NCI-H1048 (cell line): Measurements from ENCODE around the gene UHRF1.
"Not testable (repeated sequence)": the region's sequence is repeated elsewhere in the genome, so short reads cannot be mapped to it uniquely, and the experiment has no call there.

Experiments
- DNase-seq: peaks from one replicate; lab custom pipeline; 2025; lab: John Stamatoyannopoulos, UW

UHRF1 gene

GRCh38 chr19:4900879-4901278 is 8.4 kb upstream of the UHRF1 start:
- DNase-seq, result not testable (repeated sequence)

GRCh38 chr19:4902796-4903195 is 6.5 kb upstream of the UHRF1 start, which contains the start of gene ARRDC5:
TSS of gene ARRDC5 (minus strand) at chr19:4902896. CDS start at chr19:4902825, 71 bp downstream.
- no peak for DNase-seq

GRCh38 chr19:4904481-4904880 is 4.8 kb upstream of the UHRF1 start:
- DNase-seq, result no peak

- no peak for DNase-seq
Observed at GRCh38 chr19:4906963-4907362, 2.3 kb upstream of the UHRF1 start.

DNA sequence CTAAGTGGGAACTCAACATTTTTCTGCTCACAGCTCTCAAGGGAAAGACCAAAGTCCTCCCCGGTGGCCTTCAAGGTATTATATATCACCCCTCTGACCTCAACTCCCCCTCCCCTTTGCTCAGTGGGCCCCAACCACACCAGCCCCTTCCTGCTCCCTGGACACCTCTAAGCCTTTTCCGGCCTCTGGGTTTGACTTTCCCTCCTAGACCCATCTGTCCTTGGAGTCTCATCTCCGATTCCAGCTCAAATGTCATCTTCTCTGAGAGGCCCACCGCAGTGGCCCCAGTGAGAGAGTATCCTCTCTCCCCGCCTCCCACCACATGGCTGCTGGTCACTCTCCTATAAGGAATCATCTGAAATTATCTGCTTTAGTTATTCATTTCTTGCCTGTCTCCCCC is 941 bp upstream of the UHRF1 start:
- no peak for DNase-seq

DNA sequence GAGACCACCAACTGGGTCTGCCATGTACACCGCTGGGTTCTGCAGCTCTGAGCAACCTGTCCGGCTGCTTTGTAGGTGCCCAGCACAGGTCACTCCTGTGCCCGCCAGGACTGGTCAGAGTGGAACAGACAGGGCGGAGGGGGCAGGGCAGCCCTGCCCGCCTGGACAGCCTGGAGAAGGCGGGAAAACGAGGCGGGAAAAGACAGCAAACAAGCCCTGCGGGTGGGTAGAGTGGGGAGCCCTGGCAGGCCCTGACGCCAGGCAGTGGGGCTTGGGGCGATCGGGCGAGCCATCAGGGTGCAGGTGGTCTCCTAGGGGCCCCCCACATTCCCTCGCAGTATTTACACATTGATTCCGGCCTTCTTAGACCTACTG is 533 bp upstream of the UHRF1 start:
- no peak for DNase-seq

GRCh38 chr19:4909897-4910593 is 744 bp downstream of the UHRF1 start:
- peak; percentile 88 for DNase-seq

- no peak for DNase-seq
Observed at GRCh38 chr19:4910594-4911281, 1.4 kb downstream of the UHRF1 start.

- DNase-seq, result no peak
Observed at GRCh38 chr19:4911314-4911713, 2.0 kb downstream of the UHRF1 start.

DNA sequence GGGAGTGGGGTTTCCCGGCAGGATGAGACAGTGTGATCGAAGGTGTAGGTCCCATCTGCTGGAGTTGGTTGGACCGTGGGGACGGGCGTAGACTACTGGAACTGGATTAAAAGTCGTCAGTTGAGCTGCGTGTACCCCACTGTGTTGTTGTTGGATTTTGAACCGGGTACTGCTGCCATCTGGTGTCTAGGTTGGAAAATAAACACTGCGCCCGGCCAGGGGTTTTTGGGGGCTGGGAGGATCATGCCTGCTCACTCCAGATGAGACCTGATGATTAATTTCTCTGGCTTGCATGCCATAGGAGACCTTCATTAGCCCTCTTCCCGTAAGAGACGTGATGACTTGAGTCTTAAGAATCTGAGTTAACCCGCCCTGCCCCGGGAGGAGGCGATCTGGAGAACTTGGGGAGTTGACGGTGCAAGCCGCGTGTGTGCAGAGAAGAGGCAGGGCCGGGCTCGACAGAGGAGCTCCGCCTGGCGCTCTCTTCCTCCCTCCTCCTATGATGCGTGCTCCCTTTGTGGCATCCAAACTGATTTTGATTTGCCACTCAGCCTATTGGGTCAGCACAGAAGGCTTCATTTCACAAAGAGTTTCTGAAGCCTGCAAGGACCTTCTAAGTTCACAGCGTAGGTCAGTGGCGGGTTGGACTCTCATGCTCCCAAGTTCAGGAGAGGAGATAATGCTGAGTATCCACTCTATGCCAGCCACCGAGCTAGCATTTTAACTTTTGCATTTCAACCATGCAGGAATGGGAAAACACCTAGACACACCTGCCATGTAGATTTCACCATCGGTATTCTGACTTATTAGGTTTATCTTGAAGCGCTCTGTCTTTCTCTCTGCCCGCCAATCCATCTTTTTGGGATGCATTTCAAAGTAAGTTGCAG is 2.7 kb downstream of the UHRF1 start:
- no peak for DNase-seq

DNA sequence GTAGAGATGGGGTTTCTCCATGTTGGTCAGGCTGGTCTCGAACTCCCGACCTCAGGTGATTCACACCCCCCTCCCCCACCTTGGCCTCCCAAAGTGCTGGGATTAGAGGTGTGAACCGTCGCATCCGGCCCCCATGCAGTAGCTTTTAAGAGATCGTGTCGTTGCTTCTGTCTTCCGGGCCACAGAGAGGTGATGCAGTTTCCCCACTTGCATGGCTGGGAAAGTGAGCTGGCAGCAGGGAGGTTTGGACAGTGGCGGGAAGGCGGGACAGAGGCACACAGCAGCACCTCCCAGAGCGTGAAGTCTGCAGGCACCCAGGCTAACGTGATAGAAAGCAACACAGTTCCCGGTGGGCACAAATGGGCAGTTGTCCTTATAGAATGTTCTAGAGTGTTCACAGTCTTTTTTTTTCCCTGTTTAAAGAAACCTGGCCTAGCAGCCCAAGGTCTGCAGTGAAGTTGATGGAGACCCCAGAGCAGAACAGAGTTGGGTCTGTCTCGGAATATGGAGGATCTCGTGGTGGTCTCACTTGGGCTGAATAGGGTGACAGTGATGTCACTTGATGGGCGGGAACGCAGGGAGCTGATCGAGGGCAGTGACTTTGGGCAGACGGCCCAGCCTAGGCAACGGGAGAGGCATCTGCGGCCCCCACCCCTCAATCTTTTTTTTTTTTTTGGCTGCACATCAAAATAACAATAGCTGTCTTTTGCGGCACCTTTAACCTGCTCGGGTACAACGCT is 4.9 kb downstream of the UHRF1 start:
- DNase-seq, result no peak

DNA sequence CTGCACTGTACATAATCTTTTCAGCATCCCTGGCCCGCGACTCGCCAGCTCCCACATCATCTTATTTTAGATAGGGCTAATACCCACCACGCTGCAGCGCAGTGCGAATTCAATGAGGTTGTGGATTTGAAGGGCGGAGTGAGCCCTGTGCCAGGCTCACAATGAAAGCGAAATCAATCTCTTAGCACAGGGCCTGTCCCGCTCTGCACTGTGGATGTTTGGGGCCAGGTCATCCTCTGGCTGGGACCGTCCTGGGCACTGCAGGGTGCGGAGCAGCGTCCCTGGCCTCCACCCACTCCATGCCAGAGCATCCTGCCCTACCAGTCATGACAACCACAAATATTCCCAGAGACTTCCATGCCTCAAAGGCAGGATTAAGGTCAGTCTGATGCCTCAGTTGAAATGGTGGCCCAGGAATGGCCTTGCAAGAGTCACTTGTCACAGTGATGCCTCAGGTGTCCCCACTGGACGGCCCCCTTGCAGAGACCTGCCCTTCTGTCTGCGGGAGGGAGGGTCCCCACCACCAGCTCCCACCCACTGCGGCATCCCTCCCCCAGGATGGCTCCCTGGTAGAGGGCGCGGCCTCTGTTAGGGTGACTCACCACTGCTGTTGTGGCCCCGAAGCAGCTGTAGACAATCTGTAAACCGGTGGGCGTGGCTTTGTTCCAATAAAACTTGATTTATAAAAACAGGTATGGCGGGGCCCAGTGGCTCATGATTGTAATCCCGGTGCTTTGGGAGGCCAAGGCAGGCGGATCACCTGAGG is 5.6 kb downstream of the UHRF1 start:
- no peak for DNase-seq

DNA sequence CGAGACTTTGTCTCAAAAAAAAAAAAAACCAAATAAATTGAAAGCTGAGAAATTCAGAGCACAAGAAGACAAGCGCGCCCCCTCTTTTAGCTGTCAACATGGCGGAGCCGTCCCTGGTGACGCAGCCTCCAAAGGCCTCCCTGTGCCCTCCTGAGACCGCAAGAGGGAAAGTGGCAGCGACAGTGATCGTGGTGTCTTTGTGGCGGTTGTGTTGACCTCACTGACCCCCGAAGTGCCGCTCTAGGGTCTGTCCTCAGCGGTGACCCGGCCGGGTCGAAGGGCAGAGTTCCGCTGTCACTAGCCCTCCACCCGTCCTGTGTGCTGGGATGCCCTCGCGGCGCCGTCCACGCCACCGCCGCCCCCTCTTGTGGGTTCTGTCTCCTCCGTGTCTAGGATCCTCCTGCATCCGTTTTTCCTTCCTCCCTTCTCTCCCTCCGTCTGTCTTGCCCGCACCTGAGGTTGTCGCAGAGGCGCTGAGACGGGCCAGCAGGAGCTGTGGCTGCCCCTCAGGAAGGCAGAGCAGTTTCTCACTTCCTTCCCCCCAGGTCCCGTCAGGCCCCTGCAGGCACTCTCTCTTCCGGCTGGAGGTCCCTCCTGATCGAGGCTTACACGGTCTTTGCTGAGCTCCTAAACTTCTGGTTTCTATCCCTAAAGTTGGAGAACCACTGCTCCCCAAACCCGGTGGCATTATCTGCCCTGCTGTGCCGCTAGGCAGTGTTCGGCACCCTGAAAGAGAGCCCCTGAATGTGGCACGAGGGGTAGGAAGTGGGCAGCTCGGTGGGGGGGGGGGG is 7.2 kb downstream of the UHRF1 start:
- no peak for DNase-seq

GRCh38 chr19:4922530-4923275 is 13.4 kb downstream of the UHRF1 start:
- DNase-seq, result no peak

DNA sequence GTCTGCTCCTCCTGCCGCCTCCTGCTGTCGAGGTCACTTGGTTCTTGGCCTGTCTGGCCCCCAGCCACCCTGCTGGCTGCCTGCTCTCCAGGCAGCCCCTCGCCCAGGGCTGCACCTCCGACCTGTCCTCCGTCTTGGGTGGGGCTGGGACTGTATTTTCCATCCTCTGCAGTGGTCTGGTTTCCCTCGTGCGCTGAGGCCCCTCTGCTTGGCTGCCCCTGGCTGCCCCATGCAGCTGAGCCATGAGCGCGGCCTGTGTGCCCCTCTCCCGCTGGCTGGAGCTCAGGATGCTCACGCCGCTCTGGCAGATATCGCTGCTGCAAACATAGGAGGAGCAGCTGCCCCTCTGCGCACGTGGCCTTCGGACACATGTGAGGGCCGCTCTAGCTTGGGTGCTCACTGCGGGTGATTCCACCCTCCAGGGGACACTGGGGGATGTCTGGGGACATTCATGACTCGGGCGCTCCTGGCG is 14.0 kb downstream of the UHRF1 start:
- DNase-seq, result no peak

- no peak for DNase-seq
Observed at GRCh38 chr19:4929186-4929585, 19.9 kb downstream of the UHRF1 start.

DNA sequence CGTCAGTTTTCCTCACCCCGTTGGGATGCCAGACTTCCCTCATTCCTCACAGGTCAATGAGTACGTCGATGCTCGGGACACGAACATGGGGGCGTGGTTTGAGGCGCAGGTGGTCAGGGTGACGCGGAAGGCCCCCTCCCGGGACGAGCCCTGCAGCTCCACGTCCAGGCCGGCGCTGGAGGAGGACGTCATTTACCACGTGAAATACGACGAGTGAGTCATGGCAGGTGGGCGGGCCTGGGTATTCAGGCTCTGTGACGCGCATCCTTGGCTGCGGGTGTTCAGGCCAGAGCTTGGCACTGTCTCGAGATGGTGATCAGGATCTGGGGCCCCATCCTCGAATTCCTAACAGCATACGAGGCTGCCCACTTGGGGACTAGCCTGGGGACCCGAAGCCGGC is 21.4 kb downstream of the UHRF1 start:
- DNase-seq, result no peak

DNA sequence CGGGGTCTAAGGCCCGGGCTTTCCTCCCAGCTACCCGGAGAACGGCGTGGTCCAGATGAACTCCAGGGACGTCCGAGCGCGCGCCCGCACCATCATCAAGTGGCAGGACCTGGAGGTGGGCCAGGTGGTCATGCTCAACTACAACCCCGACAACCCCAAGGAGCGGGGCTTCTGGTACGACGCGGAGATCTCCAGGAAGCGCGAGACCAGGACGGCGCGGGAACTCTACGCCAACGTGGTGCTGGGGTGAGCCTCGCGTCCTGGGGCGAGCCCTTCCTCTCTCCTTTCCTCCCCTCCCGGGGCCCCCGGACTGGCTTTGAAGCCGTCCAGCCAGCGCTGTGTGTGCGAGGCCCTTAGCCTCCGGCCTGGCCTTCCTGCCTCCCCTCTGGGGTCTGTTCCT is 23.4 kb downstream of the UHRF1 start:
- DNase-seq, result no peak

- DNase-seq, result no peak
Observed at GRCh38 chr19:4933528-4933927, 24.2 kb downstream of the UHRF1 start.

GRCh38 chr19:4935444-4935843 is 26.1 kb downstream of the UHRF1 start:
- no peak for DNase-seq
